Ectodermal cell (in vitro differentiated cells): ENCODE measurements around the gene CELF2.

Source experiments
- H3K27ac ChIP-seq: 2 replicates; pipeline ENCODE4 v1.7.0; 2013; ENCODE audit warnings: mild to moderate bottlenecking, low read depth, low read length; ENCODE audit not compliant: insufficient read depth, poor library complexity, severe bottlenecking
- H3K27me3 ChIP-seq: 2 replicates; pipeline ENCODE4 v1.7.0; 2013; ENCODE audit warnings: mild to moderate bottlenecking, low read length; ENCODE audit not compliant: insufficient read depth, control insufficient read depth, poor library complexity, severe bottlenecking
- H3K36me3 ChIP-seq: one replicate; pipeline ENCODE4 v1.7.0; 2013; ENCODE audit warnings: low read length; ENCODE audit not compliant: control insufficient read depth, insufficient read depth
- H3K4me1 ChIP-seq: one replicate; pipeline ENCODE4 v1.7.0; 2013; ENCODE audit warnings: low read length; ENCODE audit not compliant: control insufficient read depth, insufficient read depth
- H3K4me3 ChIP-seq: 2 replicates; pipeline ENCODE4 v1.7.0; 2013; ENCODE audit warnings: low read depth, low read length, control low read depth; ENCODE audit not compliant: insufficient read depth
- H3K9me3 ChIP-seq: 2 replicates; pipeline ENCODE4 v1.7.0; 2013; ENCODE audit warnings: mild to moderate bottlenecking, low read length, moderate library complexity; ENCODE audit not compliant: control insufficient read depth
- WGBS, 2 experiments: methylation state at CpG; one replicate each; pipeline ENCODE4 v1.1.7; 2013; ENCODE audit warnings: missing lambda C conversion rate in 2 of 2; 5-methylcytosine and 5-hydroxymethylcytosine counted together

Gene CELF2

DNA sequence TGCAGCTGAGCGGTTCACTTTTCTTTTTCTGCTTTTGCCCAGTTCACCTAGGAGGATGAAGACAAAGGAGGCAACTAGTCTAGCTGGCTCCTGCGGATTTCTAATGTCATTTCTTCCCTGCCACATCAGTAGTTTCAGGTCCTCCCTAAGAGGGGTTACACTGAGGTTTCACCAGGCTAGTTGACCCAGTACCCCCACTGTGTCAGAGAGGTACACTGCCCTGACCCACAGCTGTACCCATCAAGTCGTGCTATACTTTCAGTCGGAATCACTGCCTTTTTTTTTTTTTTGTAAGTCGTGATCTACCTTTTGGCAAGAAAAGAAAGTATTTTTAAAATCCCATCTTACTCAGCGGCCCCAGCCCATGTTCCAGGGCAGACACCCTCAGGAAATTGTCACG is 243.5 kb downstream of the CELF2 start:
- H3K9me3 ChIP-seq: no peaks in the 10 kb centered on the region
- H3K27ac ChIP-seq: no peak overlapping the region
- H3K36me3 ChIP-seq: peaks cover 9% of the 10 kb centered on the region
- H3K27me3 ChIP-seq: no peaks in the 10 kb centered on the region
- H3K4me1 ChIP-seq: no peaks in the 10 kb centered on the region
- no peak overlapping the region for H3K4me3 ChIP-seq
- 92 to 96% methylated on average over 7 of the region's 7 CpGs for WGBS, 2 experiments

DNA sequence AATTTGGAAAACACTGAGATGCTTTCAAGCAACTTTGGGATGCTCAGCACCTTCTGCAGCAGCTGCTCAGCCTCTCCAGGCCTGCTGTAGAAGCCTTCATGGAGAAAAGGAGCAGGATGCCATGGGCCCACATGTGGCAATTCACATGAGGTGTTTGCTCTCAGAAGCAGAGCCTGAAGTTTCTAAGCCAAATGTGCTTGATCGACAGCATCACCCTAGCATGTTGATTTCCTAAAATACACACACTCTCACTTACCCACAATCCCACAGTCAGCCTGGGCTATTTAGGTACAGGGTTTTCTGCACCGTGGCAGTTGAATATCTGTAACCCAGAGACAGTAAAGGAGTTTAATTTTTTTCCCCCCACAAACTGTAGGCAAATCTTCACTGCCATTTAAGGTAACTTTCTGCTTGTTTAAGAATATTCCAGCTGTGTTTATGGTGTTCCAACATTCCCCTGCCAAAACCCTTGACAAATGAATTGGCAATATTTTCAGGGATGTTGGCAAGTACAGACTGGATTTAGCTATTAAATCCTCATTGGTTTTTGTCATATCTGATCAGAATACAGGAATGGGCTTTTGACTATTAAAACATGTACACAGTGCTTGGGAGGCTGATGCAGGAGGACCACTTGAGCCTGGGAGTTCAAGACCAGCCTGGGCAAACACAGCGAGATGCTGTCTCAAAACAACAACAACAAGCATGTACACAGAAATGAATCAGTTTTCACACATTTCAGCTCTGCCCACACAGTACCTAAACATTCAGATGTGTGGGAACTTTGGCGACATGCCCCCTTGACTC is 244.2 kb downstream of the CELF2 start:
- Histone ChIP-seq H3K36me3 (peaks cover 9% of the 10 kb centered on the region), H3K27me3 (no peaks in the 10 kb centered on the region), H3K27ac (no peak overlapping the region), H3K9me3 (no peaks in the 10 kb centered on the region), H3K4me1 (no peaks in the 10 kb centered on the region), H3K4me3 (no peak overlapping the region)
- 92 to 94% methylated on average over 4 of the region's 4 CpGs for WGBS, 2 experiments

DNA sequence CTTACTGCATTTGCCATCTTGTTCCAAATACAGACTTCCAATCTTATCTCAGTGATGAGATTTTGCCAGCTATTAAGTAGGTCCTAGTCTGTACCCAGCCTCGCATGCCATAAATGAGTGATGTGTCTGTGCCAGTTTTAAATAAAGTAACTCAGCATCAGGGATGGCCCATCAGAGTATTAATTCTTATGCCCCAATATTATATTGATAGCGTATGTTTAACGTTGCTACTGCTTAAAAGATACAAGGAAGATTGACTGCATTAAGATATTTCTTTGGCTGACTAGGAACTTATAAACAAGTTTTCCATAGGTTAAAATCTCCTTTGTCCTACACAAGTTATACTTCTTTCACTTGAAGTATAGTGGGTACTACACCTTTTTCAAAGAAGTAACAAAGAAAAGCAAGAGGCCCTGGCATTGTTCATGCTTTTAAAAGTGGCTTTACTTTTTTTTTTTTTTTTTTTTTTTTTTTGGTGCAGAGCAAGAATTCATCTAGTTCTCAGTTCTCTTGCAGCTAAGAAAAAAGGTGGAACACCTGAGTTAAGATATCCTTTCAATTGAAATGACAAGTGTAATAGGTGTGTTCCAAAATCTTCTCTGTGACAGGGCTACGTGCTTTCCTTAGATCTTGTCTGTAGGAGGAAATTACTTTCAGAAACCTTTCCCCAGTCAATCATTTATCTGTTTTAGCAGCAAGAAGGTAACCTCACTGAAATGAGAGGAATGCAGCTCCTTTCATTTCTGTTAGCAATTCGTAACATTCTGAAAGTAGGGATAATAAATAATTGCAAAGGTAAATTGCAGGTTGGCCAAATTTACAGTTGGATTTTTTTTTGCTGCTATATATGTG is 245.0 kb downstream of the CELF2 start:
- H3K9me3 ChIP-seq: no peaks in the 10 kb centered on the region
- no peak overlapping the region for H3K27ac ChIP-seq
- H3K27me3 ChIP-seq: no peaks in the 10 kb centered on the region
- no peaks in the 10 kb centered on the region for H3K4me1 ChIP-seq
- H3K36me3 ChIP-seq: peaks cover 8% of the 10 kb centered on the region
- 93 to 95% methylated on average over 4 to 5 of the region's 5 CpGs for WGBS, 2 experiments
- no peak overlapping the region for H3K4me3 ChIP-seq

DNA sequence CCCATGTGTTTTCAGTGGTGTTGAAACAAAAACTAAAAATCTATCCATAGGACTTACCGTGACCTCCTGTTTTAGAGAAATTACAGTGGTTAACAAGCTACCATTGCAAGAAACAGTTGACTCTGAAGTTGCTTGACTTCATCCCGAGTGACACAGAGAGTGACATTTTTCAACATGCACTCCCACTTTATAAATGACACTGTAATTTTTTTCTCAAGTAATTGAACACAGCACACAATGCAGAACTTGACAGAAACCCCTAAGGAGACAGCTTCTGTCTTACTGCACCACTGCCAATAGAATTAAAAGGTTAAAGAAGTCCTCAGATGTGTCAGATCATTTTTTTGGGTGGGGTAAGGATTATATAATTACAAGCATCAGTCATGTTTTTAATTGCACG is 246.1 kb downstream of the CELF2 start:
- peaks cover 4% of the 10 kb centered on the region for H3K36me3 ChIP-seq
- no peaks in the 10 kb centered on the region for H3K9me3 ChIP-seq
- H3K27ac ChIP-seq: no peak overlapping the region
- 89 to 92% methylated on average over 3 of the region's 3 CpGs for WGBS, 2 experiments
- H3K27me3 ChIP-seq: no peaks in the 10 kb centered on the region
- no peaks in the 10 kb centered on the region for H3K4me1 ChIP-seq
- H3K4me3 ChIP-seq: no peak overlapping the region

DNA sequence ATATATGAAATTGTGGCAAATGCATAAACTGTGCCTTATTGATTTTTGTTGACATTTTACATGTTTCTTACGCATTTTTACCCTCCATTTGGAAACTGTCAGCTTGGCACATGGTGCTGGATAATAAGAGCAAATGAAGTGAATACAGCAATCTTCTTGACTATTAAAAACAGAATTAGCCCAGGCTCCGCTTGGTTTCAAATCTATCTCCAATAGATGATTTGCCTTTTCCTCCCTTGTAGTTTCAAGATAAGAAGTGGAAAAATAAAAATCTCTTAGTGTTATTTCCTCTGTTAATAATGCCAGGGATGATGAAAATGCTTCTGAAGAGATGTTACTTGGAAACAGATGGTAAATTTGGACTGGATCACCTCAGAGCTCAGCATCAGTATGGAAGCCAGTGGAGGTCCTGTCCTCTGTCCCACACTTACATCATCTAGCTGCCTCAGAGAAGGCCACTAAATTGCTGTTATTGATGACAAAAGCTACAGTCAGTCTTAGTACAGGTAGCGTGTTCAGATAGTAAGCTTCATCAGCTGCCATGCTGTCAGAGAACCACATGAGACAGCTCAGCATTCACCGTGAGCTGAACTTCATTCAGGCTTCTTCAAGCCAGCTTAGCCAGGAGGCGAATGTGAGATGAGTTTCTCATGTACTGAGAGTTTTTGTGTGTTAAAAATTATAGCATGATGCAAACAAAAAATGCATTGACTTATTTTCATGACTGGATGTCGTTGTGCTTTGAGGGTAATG is 246.8 kb downstream of the CELF2 start:
- no peak overlapping the region for H3K27ac ChIP-seq
- no peak overlapping the region for H3K4me3 ChIP-seq
- no peaks in the 10 kb centered on the region for H3K27me3 ChIP-seq
- H3K4me1 ChIP-seq: no peaks in the 10 kb centered on the region
- no peaks in the 10 kb centered on the region for H3K36me3 ChIP-seq
- 95 to 96% methylated on average over 4 to 6 of the region's 6 CpGs for WGBS, 2 experiments
- no peaks in the 10 kb centered on the region for H3K9me3 ChIP-seq

DNA sequence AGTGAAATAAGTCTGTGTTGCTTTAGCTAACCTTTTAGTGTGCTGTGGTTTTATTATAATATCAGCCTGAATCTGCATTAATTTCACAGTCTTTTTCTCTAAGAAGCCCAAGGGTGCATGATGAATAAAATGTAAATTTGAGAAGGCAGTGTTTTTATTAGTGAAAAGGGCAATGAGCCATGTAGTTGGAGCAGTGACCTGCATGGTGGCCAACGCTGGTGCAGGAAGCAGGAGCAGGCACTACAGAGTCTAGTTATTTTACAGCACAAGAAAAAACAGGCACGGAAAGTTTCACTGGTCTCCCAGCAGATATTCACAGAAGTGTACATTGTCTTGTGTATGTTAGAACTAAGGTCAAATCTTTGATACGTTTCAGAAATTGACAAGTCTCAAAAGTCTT is 247.8 kb downstream of the CELF2 start:
- Histone ChIP-seq H3K9me3 (no peaks in the 10 kb centered on the region), H3K36me3 (no peaks in the 10 kb centered on the region), H3K27ac (no peak overlapping the region), H3K4me1 (peaks cover 4% of the 10 kb centered on the region), H3K4me3 (no peak overlapping the region), H3K27me3 (no peaks in the 10 kb centered on the region)
- WGBS, 2 experiments: 88 to 92% methylated on average over 3 of the region's 3 CpGs

DNA sequence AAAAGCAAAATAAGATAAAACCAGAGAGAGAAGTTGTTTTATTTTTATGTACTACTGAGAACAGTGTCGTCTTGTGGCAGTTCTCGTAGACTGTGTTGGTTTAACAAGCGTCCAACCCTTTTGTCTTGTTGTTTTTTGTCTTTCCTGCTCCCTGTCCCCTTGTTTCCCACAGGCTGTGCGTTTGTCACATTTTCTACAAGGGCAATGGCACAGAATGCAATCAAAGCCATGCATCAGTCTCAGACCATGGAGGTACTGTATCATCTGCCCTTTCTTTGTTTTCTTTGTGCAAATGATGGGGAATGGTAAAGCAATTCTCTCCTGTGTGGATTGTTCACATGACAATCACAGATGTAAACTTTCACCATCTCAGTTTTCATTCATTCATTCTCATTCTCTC is 248.8 kb downstream of the CELF2 start:
- Histone ChIP-seq H3K27me3 (no peaks in the 10 kb centered on the region), H3K36me3 (no peaks in the 10 kb centered on the region), H3K4me3 (no peak overlapping the region), H3K9me3 (no peaks in the 10 kb centered on the region), H3K27ac (no peak overlapping the region), H3K4me1 (peaks cover 4% of the 10 kb centered on the region)
- WGBS, 2 experiments: 54 to 62% methylated on average over 4 of the region's 4 CpGs

DNA sequence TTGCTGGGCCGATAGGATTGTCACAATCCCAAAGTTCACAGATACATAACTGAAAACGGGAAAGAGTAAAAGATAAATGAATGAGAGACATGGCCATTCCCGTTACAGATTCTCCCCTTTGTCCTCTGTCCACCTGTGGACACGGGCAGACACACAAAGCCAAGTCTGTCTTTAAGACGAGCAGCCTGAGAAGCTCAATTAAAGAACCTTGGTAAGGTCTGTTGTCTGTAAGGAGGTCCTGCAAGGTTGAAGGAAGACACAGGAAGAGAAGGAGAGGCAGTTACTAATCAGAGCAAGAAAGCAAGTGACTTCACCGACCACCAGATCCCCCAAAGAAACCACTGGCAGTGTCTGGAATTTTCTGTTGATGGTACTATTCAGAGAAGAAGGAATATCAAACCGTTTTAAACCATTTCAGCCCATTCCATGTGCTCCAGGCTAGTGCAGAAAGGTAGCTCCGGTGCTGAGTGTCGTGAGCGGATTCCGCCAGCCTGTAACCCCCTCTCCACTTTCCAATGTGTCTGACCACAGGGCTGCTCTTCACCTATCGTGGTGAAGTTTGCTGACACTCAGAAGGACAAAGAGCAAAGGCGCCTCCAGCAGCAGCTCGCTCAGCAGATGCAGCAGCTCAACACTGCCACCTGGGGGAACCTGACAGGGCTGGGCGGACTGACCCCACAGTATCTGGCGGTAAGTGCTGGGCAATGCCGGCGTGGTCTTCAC is 252.6 kb downstream of the CELF2 start:
- whole genome bisulfite sequencing, 2 experiments: 39 to 40% methylated on average over 18 of the region's 18 CpGs
- no peaks in the 10 kb centered on the region for H3K9me3 ChIP-seq
- no peak overlapping the region for H3K4me3 ChIP-seq
- no peaks in the 10 kb centered on the region for H3K36me3 ChIP-seq
- H3K27me3 ChIP-seq: no peaks in the 10 kb centered on the region
- no peak overlapping the region for H3K27ac ChIP-seq
- H3K4me1 ChIP-seq: peaks cover 4% of the 10 kb centered on the region

DNA sequence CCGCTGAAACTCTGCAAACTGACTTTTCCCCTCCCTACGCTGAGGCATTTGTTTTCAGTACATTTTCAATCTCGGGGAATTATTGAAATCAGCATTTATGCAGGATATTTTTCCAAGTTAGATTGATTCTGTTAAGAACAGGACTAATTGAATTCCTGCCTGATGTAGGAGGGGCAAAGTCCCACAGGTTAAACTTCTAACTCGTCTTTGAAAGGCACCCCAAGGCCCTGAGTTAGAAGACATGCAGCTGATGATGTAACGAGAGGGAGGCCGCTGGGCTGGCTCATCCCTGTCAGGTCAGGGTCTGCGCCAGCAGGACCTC is 253.1 kb downstream of the CELF2 start:
- WGBS, 2 experiments: 49 to 52% methylated on average over 7 of the region's 7 CpGs
- H3K27me3 ChIP-seq: no peaks in the 10 kb centered on the region
- no peaks in the 10 kb centered on the region for H3K9me3 ChIP-seq
- H3K4me1 ChIP-seq: peaks cover 4% of the 10 kb centered on the region
- no peak overlapping the region for H3K4me3 ChIP-seq
- H3K27ac ChIP-seq: no peak overlapping the region
- H3K36me3 ChIP-seq: no peaks in the 10 kb centered on the region
